ENCODE measurements around the gene CUEDC2.

The CUEDC2 gene

GRCh38 chr10:102426803-102427287 lies 5.5 kb downstream of the CUEDC2 start:
- no peak for DNase-seq

GRCh38 chr10:102425444-102425843 lies 6.9 kb downstream of the CUEDC2 start:
- no peak for DNase-seq

- no peak for DNase-seq
Measured at GRCh38 chr10:102424916-102425315, 7.5 kb downstream of the CUEDC2 start.

GRCh38 chr10:102424145-102424544 lies 8.2 kb downstream of the CUEDC2 start:
- no peak for DNase-seq

GRCh38 chr10:102423372-102423968 lies 8.9 kb downstream of the CUEDC2 start:
- no peak for DNase-seq

GRCh38 chr10:102422545-102423129 lies 9.7 kb downstream of the CUEDC2 start:
- DNase-seq, result peak; percentile 67

GRCh38 chr10:102421757-102422512 lies 10.4 kb downstream of the CUEDC2 start:
- DNase-seq, result no peak

- DNase-seq, result peak; percentile 69
Measured at GRCh38 chr10:102421507-102421756, 10.9 kb downstream of the CUEDC2 start.

- DNase-seq, result peak; percentile 98
Measured at GRCh38 chr10:102420714-102421506, 11.5 kb downstream of the CUEDC2 start, which contains the start of gene FBXL15. Gene FBXL15 (plus strand): TSS chr10:102420836. CDS start chr10:102421130, 294 bp downstream.

GRCh38 chr10:102420181-102420713 lies 12.1 kb downstream of the CUEDC2 start:
- DNase-seq, result no peak

GRCh38 chr10:102419269-102420180 lies 12.8 kb downstream of the CUEDC2 start:
- peak; percentile 80 for DNase-seq

- no peak for DNase-seq
Measured at GRCh38 chr10:102418622-102419268, 13.6 kb downstream of the CUEDC2 start, which contains the start of gene PSD. Gene PSD (minus strand): TSS chr10:102418785. CDS start chr10:102417038, 1,747 bp downstream.

- DNase-seq, result no peak
Measured at GRCh38 chr10:102416695-102417094, 15.7 kb downstream of the CUEDC2 start.

GRCh38 chr10:102416283-102416682 lies 16.1 kb downstream of the CUEDC2 start:
- DNase-seq, result no peak

- DNase-seq, result no peak
Measured at GRCh38 chr10:102414749-102415148, 17.6 kb downstream of the CUEDC2 start.

- no peak for DNase-seq
Measured at GRCh38 chr10:102413806-102414561, 18.4 kb downstream of the CUEDC2 start.

- no peak for DNase-seq
Measured at GRCh38 chr10:102413053-102413705, 19.2 kb downstream of the CUEDC2 start.

GRCh38 chr10:102412293-102412692 lies 20.1 kb downstream of the CUEDC2 start:
- DNase-seq, result no peak
